HFF-Myc (cell line): ENCODE results near the gene SEZ6L.
A peak's percentile ranks its signal among the peaks of the same experiment; 100 is the strongest.

ENCODE experiments used
- DNase-seq: peaks from one replicate; pipeline ENCODE4 v3.0.0-alpha.2; 2011; ENCODE audit warnings: low read depth; ENCODE audit errors: extremely low read depth
- H3K4me3 ChIP-seq: replicated peaks from 2 replicates; pipeline ENCODE4 v1.5.1; 2011; ENCODE audit warnings: low read depth, mild to moderate bottlenecking, control low read depth, low read length
- CTCF ChIP-seq: IDR thresholded peaks from 2 replicates; pipeline ENCODE4 v1.5.1; 2012; ENCODE audit warnings: mild to moderate bottlenecking, low read depth, low read length, control low read depth; ENCODE audit errors: missing control alignments

SEZ6L gene

GRCh38 chr22:26417406-26417805 is 248.1 kb downstream of the SEZ6L start:
- no peak for DNase-seq
- TF ChIP-seq CTCF = no peak
- no peak overlapping the region for H3K4me3 ChIP-seq

GRCh38 chr22:26418620-26419019 is 249.4 kb downstream of the SEZ6L start:
- no peak overlapping the region for H3K4me3 ChIP-seq
- no peak for TF ChIP-seq CTCF
- no peak for DNase-seq

- no peak overlapping the region for H3K4me3 ChIP-seq
- no peak for TF ChIP-seq CTCF
- no peak for DNase-seq
Measured at GRCh38 chr22:26426924-26427323, 257.7 kb downstream of the SEZ6L start.

GRCh38 chr22:26428515-26429457 is 259.5 kb downstream of the SEZ6L start, which contains the start of gene ASPHD2:
Gene ASPHD2, plus strand, starts transcription at chr22:26429260. Its CDS starts 4,356 bp downstream, at chr22:26433616.
- no peak for TF ChIP-seq CTCF

GRCh38 chr22:26429458-26430286 is 260.4 kb downstream of the SEZ6L start:
- TF ChIP-seq CTCF = no peak
- no peak for DNase-seq
- peak overlapping the region; percentile 51 for H3K4me3 ChIP-seq

More at GRCh38 chr22:26428515-26429457, 259.5 kb downstream of the SEZ6L start, which contains the start of gene ASPHD2:
- peak; percentile 22 for DNase-seq
- H3K4me3 ChIP-seq = peak within 1 kb of the TSS; percentile 65

- TF ChIP-seq CTCF = no peak
- no peak for DNase-seq
- H3K4me3 ChIP-seq = peak overlapping the region; percentile 51; the same call in 1 of the 2 replicates
Measured at GRCh38 chr22:26430600-26430999, 261.3 kb downstream of the SEZ6L start.
